GM12875 (cell line): ENCODE measurements around the gene ACLY.

Experiments used
- H3K4me3 ChIP-seq: one replicate; pipeline ENCODE4 v1.5.1; 2011; ENCODE audit warnings: low read depth, low read length, control low read depth
- TF ChIP-seq, protein P1 (sequence below): IDR thresholded peaks from 2 replicates; pipeline ENCODE4 v1.5.1; 2011; ENCODE audit warnings: low read depth, mild to moderate bottlenecking, control low read depth, inconsistent platforms, low read length, moderate library complexity, borderline replicate concordance; ENCODE audit not compliant: insufficient read depth

Gene ACLY

DNA sequence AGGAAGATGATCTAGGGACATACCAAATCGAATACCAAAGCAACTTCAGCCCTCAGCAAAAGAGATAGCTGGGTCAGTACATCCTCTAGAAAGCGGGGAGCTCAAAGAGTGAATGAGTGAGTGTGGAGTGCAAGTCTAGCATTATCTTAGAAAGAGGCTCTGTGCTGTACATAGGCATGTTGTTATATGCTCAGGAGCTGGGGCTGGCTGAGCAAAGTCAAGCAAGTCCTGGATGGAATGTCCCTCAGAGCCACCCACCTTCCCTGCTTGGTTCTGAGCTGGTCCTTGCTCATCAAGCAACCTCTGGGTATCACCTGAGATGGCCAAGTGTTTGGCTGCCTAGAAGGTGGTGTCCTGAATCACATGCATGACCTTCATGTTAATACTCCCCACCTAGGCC is 48.7 kb downstream of the ACLY start:
- TF ChIP-seq, protein P1, sequence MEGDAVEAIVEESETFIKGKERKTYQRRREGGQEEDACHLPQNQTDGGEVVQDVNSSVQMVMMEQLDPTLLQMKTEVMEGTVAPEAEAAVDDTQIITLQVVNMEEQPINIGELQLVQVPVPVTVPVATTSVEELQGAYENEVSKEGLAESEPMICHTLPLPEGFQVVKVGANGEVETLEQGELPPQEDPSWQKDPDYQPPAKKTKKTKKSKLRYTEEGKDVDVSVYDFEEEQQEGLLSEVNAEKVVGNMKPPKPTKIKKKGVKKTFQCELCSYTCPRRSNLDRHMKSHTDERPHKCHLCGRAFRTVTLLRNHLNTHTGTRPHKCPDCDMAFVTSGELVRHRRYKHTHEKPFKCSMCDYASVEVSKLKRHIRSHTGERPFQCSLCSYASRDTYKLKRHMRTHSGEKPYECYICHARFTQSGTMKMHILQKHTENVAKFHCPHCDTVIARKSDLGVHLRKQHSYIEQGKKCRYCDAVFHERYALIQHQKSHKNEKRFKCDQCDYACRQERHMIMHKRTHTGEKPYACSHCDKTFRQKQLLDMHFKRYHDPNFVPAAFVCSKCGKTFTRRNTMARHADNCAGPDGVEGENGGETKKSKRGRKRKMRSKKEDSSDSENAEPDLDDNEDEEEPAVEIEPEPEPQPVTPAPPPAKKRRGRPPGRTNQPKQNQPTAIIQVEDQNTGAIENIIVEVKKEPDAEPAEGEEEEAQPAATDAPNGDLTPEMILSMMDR = no peak
- H3K4me3 ChIP-seq = no peak overlapping the region

GRCh38 chr17:41869426-41869825 is 49.3 kb downstream of the ACLY start:
- no peak overlapping the region for H3K4me3 ChIP-seq
- TF ChIP-seq, protein P1 = no peak

DNA sequence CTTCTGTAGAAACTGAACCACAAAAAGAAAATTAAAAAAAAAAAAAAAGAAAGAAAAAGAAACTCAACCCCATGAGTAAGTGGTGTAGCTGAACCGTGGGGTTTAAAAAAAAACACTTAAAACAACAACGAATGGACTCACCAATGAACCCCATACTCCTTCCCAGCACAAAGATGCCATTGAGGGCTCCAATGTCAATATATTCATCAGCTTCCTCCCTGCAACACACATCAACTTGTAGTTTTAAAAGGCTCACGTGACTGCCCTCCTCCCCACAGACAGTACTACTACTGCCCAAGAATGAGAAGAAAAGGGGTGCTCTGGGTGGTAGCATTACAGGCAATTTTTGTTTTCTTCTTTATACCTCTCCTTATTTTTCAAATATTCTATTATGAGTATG is 50.2 kb downstream of the ACLY start:
- TF ChIP-seq, protein P1 = no peak
- H3K4me3 ChIP-seq = no peak overlapping the region

- TF ChIP-seq, protein P1 = no peak
- peak overlapping the region; percentile 28 for H3K4me3 ChIP-seq
These were observed 53.2 kb downstream of the ACLY start for GRCh38 chr17:41865596-41865893.

DNA sequence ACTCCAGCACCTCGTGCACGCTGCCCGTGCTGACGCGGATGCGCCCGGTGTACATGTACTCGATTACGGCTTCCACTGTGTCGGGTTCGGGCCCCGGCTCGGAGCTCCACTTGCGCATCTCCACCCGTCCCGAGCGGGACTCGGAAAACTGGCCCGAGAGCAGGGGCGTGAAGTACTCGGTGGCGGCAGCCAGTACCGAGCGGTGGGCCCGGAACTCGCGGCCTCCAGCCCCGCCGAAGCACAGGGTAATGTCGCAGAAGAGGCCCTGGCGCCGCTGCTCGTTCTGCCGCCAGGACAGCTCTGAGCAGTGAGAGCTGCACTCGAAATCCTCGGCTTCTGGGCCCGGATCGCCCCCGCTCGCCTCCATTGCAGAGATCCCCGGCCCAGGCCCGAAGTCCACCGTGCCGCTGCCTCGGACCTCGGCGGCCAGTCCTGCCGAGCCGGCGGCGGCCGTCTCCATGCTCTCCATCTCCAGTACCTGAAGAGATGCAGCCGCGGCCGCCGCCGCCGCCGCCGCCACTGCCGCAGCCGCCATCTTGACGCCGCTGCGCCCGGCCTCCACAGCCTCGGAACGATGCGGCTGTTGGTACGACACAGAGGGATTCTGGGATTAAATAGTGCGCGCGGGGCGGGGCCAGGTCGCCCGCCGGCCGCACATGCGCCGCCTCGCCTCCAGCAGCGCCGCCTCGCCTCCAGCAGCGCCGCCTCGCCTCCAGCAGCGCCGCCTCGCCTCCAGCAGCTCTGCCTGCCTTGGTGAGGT is 53.7 kb downstream of the ACLY start, which contains the start of gene KLHL11:
TSS of gene KLHL11 (minus strand) at position 588 of the 760 bp plus-strand sequence. CDS start at position 535, 53 bp downstream.
- TF ChIP-seq, protein P1 = no peak
- peak within 1 kb of the TSS; percentile 94 for H3K4me3 ChIP-seq

GRCh38 chr17:41864498-41864835 is 54.3 kb downstream of the ACLY start:
- H3K4me3 ChIP-seq = peak overlapping the region; percentile 94
- TF ChIP-seq, protein P1 = no peak

DNA sequence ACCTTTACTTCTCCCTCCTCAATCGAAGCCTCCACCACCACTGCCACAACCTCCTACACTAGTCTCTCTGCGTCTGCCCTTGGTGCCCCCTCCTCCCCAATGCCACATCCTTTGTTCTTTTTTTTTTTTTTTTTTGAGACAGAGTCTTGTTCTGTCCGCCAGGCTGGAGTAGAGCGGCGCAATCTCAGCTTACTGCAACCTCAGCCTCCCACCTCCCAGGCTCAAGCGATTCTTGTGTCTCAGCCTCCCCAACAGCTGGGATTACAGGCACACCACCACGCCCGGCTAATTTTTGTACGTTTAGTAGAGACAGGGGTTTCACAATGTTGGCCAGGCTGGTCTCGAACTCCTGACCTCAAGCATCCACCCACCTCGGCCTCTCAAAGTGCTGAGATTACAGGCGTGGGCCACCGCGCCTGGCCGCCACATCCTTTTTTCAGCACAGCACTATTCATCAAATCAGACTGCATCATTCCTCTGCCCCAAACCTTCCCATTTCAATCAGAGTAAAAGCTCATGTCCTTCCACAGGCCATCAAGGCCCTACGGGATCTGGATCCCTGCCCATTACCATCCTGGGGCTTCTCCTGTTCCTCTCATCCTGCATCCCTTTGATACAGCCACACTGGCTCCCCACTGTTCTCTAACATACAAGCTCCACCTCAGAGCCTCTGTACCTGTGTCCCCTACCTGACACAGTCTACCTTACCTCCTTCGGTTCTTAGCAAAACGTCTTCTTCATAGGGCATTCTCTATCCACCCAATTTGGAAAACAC is 55.5 kb downstream of the ACLY start:
- H3K4me3 ChIP-seq = no peak overlapping the region
- TF ChIP-seq, protein P1 = no peak
